ENCODE data around the gene HIPK1.

The HIPK1 gene

DNA sequence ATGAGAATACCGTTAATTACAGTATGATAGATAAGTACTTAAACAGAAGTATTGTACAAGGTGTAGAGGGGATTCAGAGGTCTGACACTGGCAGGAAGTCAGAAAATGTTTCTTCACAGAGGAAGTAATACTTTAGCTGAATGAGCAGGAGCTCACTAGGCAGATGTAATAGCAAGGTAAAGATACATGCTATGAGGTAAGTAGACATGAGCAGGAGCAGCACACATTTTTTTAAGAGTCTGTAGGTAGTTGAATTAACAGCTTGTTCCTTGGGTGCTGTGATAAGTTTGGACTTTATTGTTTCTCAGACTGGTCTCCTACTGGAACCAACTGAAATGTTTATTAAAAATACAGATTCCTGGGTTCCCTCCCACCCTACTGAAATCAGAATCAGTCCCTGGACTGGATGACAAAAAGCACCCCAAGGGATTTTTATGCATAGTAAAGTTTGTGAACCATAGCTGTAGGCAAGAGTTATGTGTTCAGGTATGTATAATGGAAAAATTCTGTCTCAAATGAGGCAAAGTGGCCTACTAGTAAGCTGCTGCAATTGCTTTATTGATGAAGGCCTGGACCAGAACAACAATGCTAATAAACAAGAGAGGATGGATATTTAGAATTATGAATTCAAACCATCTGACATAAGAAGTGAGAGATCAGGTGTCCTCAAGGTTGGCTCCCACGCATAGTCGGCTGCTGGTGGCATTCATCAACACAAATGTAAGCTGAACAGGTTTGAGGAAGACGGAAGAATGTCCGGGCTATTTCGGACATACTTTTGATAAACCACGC, 25.4 kb upstream of the HIPK1 start:
- peak overlapping the region; percentile 95 for H3K4me3 ChIP-seq (replicated peaks; ENCODE audit: low read depth, low read length)
- TF ChIP-seq, protein P1, sequence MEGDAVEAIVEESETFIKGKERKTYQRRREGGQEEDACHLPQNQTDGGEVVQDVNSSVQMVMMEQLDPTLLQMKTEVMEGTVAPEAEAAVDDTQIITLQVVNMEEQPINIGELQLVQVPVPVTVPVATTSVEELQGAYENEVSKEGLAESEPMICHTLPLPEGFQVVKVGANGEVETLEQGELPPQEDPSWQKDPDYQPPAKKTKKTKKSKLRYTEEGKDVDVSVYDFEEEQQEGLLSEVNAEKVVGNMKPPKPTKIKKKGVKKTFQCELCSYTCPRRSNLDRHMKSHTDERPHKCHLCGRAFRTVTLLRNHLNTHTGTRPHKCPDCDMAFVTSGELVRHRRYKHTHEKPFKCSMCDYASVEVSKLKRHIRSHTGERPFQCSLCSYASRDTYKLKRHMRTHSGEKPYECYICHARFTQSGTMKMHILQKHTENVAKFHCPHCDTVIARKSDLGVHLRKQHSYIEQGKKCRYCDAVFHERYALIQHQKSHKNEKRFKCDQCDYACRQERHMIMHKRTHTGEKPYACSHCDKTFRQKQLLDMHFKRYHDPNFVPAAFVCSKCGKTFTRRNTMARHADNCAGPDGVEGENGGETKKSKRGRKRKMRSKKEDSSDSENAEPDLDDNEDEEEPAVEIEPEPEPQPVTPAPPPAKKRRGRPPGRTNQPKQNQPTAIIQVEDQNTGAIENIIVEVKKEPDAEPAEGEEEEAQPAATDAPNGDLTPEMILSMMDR (IDR thresholded peaks at IDR 0.05; ENCODE audit: low read depth, low read length, missing control alignments): no peak
- no peak for DNase-seq (ENCODE audit: extremely low read depth, low read depth)

DNA sequence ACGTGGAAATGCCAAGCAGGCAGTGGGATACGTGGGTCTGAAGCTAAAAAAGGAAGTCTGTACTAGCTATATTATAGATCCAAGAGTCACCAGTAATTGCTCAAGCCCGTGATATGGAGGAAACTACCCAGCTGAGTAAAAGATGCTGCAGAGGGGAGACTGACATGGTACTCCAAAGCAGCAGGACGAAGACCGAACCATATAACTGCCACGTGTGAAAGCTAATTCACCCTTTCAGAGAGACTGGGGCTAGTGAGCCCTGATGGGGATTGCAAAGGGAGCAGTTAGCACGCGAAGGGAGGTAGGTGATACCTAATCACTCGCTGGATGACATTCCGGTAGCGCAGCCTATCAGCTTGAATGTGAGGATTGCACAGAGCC, 24.8 kb upstream of the HIPK1 start:
- no peak for DNase-seq (ENCODE audit: extremely low read depth, low read depth)
- TF ChIP-seq, protein P1 (IDR thresholded peaks at IDR 0.05; ENCODE audit: low read depth, low read length, missing control alignments): no peak
- H3K4me3 ChIP-seq (replicated peaks; ENCODE audit: low read depth, low read length): peak overlapping the region; percentile 95

DNA sequence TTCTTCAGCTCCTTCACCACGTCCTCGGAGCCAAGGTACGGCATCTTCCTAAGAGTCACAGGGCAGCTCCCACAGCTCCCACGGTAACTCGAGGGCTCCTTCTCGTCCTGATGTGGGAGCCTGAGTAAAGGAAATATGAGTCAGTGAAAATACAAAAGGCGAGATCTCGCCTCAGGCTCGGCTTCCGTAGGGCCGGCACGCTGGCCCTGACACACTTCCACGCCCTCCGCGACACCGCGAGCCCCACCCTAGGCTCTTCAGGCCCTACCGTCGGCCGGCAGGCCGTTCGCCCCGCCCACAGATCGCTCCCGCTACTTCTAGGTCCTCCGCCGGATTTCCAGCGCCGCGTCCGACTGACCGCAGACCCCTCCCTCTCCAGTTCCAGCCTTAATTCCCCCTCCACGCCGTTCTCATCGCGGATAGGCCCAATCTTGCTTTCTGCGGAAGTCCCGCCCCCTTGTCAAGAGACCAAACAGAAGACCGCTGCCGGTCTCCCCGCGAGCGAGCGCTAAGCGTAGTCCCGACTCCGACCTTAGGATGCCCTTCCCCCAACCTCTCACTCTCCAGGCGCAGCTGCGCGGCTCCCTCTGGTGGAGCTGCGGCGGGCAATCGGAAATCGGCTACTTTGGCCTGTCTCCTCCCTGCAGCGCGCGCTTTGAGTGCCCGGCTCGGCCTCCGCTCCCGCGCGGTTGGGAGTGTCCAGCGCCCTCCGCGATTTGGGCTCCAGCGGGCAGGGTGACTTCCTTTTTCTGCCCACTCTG, 24.3 kb upstream of the HIPK1 start, which contains the start of the genes AP4B1 and DCLRE1B:
Gene AP4B1, minus strand, starts transcription at position 126 of the 761 bp plus-strand sequence. Its CDS starts 82 bp downstream, at position 44.
Gene DCLRE1B, plus strand, starts transcription at position 653 of the 761 bp plus-strand sequence. CDS start 261 bp downstream, outside the sequence.
- DNase-seq (ENCODE audit: extremely low read depth, low read depth): peak; percentile 98
- TF ChIP-seq, protein P1 (IDR thresholded peaks at IDR 0.05; ENCODE audit: low read depth, low read length, missing control alignments): peak; percentile 74
- H3K4me3 ChIP-seq (replicated peaks; ENCODE audit: low read depth, low read length): peak within 1 kb of the TSS; percentile 95

DNA sequence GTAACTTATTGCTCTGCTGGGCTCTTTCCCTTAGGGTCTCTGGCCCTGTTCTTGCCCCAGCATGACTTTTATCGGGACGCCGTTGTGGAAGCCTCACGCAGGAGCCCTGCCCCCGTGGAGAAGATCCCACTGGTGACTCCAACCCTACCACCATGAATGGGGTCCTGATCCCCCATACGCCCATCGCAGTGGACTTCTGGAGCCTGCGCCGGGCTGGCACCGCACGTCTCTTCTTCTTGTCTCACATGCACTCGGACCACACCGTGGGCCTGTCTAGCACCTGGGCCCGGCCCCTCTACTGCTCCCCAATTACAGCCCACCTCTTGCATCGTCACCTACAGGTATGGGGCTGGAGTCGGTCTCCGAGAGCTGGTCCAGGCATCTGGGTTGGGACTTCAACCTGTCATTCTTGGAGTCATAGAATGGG, 23.7 kb upstream of the HIPK1 start:
- TF ChIP-seq, protein P1 (IDR thresholded peaks at IDR 0.05; ENCODE audit: low read depth, low read length, missing control alignments): no peak
- no peak for DNase-seq (ENCODE audit: extremely low read depth, low read depth)
- H3K4me3 ChIP-seq (replicated peaks; ENCODE audit: low read depth, low read length): peak overlapping the region; percentile 95

DNA sequence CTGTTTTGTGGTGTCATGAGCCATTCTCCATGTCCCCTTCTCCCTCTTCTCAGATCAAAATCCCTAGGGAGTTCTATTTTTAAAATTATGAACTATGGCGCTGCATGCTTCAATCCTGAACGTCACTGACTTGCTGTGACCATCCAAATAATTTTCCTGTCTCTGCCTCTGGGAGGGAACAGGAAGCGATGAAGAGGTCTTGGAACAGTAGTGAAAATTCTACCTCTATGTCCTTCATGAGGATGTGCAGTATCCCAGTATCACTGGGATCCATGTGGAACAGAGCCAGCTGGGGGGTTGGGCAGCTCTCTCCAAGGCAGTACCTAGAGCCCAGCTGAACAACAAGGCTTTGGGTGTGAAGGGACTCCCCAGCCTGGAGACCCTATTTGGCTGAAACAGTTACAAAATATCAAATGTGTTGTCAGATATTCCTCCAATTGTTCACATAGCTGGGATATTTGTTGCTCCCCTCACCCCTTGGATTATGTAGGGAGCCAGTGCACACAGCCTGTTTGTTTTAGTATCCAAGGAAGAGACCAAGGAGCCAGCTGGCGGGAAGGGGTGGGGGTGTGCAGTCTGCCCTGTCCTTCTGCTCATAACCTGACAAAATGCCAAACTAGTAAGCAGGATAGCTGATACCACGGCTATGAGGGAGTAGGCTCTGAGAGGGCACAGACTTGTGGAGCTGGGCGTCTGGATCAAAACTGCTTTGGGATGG, 16.4 kb upstream of the HIPK1 start:
- TF ChIP-seq, protein P1 (IDR thresholded peaks at IDR 0.05; ENCODE audit: low read depth, low read length, missing control alignments): no peak
- no peak overlapping the region for H3K4me3 ChIP-seq (replicated peaks; ENCODE audit: low read depth, low read length)
- no peak for DNase-seq (ENCODE audit: extremely low read depth, low read depth)

DNA sequence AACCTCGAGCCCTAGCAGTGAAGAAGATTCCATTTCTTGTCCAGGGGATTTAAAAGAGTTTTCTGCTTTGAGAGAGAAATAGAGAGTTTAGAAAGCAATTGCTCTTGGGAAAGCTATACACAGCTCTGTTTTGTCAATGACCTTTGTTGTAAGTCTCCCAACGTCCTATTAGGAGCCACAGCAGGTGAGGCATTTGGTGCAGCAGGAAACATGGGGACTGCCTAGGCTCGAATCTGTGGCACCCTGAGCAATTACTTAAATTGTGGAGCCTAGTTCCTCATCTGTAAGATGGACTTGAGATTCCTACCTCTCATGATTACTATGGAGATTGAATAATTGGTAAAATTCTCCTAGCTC, 15.8 kb upstream of the HIPK1 start:
- TF ChIP-seq, protein P1 (IDR thresholded peaks at IDR 0.05; ENCODE audit: low read depth, low read length, missing control alignments): no peak
- no peak overlapping the region for H3K4me3 ChIP-seq (replicated peaks; ENCODE audit: low read depth, low read length)
- DNase-seq (ENCODE audit: extremely low read depth, low read depth): no peak
